Peyer's patch (tissue), 4 donors: ENCODE measurements around the gene NDUFA9.

Source experiments
- POLR2A ChIP-seq, 2 donors: fragments of 450-650 bp; IDR thresholded peaks; one replicate each; pipeline ENCODE4 v1.5.1; 2017; ENCODE audit warnings: antibody characterized with exemption in 2 of 2, mild to moderate bottlenecking in 2 of 2, moderate library complexity in 2 of 2
- TF ChIP-seq, protein P1 (sequence below), 6 experiments: fragments of 450-650 bp in 4 of 6; fragments of 200-600 bp in 2 of 6; sonication (generic) in 1 of 6; IDR thresholded peaks; one replicate each; pipeline ENCODE4 v1.5.1; 2017 to 2019; ENCODE audit warnings: antibody characterized with exemption in 6 of 6, mild to moderate bottlenecking in 3 of 6, moderate library complexity in 1 of 6

DNA sequence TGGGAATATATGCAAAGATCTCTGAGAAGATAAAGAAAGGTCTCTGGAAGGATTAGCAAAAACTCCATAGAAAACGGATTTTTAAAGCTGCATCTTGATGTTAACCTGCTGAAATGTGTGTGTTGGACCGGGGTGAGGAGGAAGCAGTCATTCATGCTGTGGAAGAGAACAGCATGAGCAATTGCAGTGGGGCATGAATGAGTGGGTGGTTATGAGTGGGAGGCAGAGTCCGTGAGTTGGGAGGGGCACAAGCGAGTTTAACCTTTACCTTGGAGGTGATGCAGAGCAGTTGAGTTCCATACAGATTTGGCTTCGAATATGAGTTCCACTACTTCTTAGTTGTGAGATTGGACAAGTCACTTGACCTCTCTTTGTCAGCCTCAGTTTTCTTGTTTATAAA, 41.8 kb downstream of the NDUFA9 start:
- TF ChIP-seq POLR2A (IDR thresholded peaks at IDR 0.05), result no peak
- TF ChIP-seq, protein P1, sequence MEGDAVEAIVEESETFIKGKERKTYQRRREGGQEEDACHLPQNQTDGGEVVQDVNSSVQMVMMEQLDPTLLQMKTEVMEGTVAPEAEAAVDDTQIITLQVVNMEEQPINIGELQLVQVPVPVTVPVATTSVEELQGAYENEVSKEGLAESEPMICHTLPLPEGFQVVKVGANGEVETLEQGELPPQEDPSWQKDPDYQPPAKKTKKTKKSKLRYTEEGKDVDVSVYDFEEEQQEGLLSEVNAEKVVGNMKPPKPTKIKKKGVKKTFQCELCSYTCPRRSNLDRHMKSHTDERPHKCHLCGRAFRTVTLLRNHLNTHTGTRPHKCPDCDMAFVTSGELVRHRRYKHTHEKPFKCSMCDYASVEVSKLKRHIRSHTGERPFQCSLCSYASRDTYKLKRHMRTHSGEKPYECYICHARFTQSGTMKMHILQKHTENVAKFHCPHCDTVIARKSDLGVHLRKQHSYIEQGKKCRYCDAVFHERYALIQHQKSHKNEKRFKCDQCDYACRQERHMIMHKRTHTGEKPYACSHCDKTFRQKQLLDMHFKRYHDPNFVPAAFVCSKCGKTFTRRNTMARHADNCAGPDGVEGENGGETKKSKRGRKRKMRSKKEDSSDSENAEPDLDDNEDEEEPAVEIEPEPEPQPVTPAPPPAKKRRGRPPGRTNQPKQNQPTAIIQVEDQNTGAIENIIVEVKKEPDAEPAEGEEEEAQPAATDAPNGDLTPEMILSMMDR (IDR thresholded peaks at IDR 0.05), result no peak
